Smooth muscle cell (in vitro differentiated cells): ENCODE data around the gene OR2AG2. TPM values are rescaled to one million over a fixed set of nuclear protein-coding genes. Genes with fewer than 3 reads are reported as not detected.

ENCODE experiments used
- DNase-seq: peaks from one replicate; lab custom pipeline; 2025; ENCODE audit not compliant: unreplicated experiment; lab: John Stamatoyannopoulos, UW
- H2AFZ ChIP-seq: fragments of 200-600 bp; sonication (generic); 2 replicates; pipeline ENCODE4 v1.6.0; 2016; ENCODE audit warnings: antibody characterized with exemption, low read depth, mild to moderate bottlenecking
- H3F3A ChIP-seq: fragments of 200-600 bp; sonication (generic); 2 replicates; pipeline ENCODE4 v1.6.0; 2017; ENCODE audit warnings: antibody characterized with exemption, low read depth
- H3K27ac ChIP-seq: fragments of 200-600 bp; sonication (generic); 2 replicates; pipeline ENCODE4 v1.5.1; 2016; ENCODE audit warnings: low read depth, mild to moderate bottlenecking
- H3K27me3 ChIP-seq: fragments of 200-600 bp; sonication (generic); 2 replicates; pipeline ENCODE4 v1.6.1; 2016; ENCODE audit warnings: low read depth, mild to moderate bottlenecking
- H3K36me3 ChIP-seq: fragments of 200-600 bp; sonication (generic); 2 replicates; pipeline ENCODE4 v1.5.1; 2016; ENCODE audit warnings: low read depth
- H3K4me1 ChIP-seq: fragments of 200-600 bp; sonication (generic); 2 replicates; pipeline ENCODE4 v1.5.1; 2016; ENCODE audit warnings: low read depth
- H3K4me2 ChIP-seq: fragments of 200-600 bp; sonication (generic); 2 replicates; pipeline ENCODE4 v1.6.0; 2016; ENCODE audit warnings: mild to moderate bottlenecking
- H3K4me3 ChIP-seq: fragments of 200-600 bp; sonication (generic); 2 replicates; pipeline ENCODE4 v1.5.1; 2016; ENCODE audit warnings: mild to moderate bottlenecking
- H3K79me2 ChIP-seq: fragments of 200-600 bp; sonication (generic); 2 replicates; pipeline ENCODE4 v1.6.0; 2016; ENCODE audit warnings: low read depth, mild to moderate bottlenecking
- H3K9ac ChIP-seq: fragments of 200-600 bp; sonication (generic); 2 replicates; pipeline ENCODE4 v1.6.0; 2016; ENCODE audit warnings: low read depth
- H3K9me3 ChIP-seq: fragments of 200-600 bp; sonication (generic); replicated peaks from 2 replicates; pipeline ENCODE4 v1.5.1; 2016; ENCODE audit warnings: low read depth
- H4K20me1 ChIP-seq: fragments of 200-600 bp; sonication (generic); 2 replicates; pipeline ENCODE4 v1.6.0; 2016; ENCODE audit warnings: low read depth
- WGBS: methylation state at CpG from one replicate; pipeline ENCODE4 v1.1.7; 2016; ENCODE audit warnings: low lambda C conversion rate; 5-methylcytosine and 5-hydroxymethylcytosine counted together
- polyA plus RNA-seq: library from polyadenylated mRNA; unstranded; fragments of >200 nt; fragmentation: Nextera tagmentation; extraction: Ambion mirVana; gene quantifications from 2 replicates; pipeline ENCODE4 v1.2.1, GENCODE V29; 2016
- total RNA-seq: library from RNA; depleted of rRNA; stranded (reverse); fragments of >200 nt; gene quantifications from 2 replicates; pipeline ENCODE4 v1.2.3, GENCODE V29; 2014
- TF ChIP-seq, protein P1 (sequence below): fragments of 200-600 bp; sonication (generic); IDR thresholded peaks from 2 replicates; pipeline ENCODE4 v1.5.1; 2017; ENCODE audit warnings: borderline replicate concordance, mild to moderate bottlenecking, antibody characterized with exemption; ENCODE audit not compliant: insufficient read depth, poor library complexity, severe bottlenecking

Gene OR2AG2
- total and polyA plus RNA-seq, 2 experiments from 2014 or later = 0.13 to 0.23 TPM

DNA sequence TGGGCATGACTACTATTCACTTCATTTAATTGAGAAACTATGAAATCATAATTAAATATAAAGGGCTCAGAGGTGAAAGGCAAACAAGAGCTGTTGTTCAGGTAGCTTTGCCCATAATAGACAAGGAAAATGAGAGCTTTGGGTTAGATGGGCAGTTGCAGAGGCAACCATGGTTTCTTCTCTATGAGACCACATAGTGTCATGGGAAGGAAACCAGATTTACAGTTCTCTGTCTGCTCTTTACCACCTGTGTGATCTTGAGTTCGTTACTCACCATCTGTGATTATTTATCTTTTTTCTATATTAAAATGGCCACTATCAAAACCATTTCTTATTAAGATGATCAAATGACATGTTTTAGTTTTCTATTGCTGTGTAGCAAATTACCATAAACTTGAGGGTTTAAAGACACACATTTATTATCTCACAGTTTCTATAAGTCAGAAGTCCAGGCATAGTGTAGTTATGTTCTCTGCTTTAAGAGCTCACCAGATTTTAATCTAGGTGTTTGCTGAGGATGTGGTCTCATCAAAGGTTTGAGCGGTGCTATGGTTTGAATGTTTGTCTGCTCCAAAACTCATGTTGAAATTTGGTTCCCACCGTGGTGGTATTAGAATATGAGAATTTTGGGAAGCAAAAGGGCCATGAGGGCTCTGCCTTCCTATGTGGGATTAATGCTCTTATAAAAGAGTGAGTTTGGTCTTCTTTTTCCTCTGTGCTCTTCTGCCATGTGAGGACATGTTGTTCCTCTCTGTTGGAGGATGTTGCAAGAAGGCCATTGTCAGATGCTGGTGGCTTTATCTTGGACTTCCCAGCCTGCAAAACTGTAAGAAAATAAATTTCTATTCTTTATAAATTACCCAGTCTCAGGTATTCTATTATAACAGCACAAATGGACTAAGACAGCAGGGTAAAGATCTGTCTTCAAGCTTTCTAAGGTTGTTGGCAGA lies 38.2 kb downstream of the OR2AG2 start:
- H3K27ac ChIP-seq = no peak overlapping the region
- no peaks in the 10 kb centered on the region for H3K27me3 ChIP-seq
- WGBS = 95% methylated on average over 3 of the region's 3 CpGs
- H3F3A ChIP-seq = no peaks in the 10 kb centered on the region
- H3K4me1 ChIP-seq = no peaks in the 10 kb centered on the region
- no peaks in the 10 kb centered on the region for H3K79me2 ChIP-seq
- TF ChIP-seq, protein P1, sequence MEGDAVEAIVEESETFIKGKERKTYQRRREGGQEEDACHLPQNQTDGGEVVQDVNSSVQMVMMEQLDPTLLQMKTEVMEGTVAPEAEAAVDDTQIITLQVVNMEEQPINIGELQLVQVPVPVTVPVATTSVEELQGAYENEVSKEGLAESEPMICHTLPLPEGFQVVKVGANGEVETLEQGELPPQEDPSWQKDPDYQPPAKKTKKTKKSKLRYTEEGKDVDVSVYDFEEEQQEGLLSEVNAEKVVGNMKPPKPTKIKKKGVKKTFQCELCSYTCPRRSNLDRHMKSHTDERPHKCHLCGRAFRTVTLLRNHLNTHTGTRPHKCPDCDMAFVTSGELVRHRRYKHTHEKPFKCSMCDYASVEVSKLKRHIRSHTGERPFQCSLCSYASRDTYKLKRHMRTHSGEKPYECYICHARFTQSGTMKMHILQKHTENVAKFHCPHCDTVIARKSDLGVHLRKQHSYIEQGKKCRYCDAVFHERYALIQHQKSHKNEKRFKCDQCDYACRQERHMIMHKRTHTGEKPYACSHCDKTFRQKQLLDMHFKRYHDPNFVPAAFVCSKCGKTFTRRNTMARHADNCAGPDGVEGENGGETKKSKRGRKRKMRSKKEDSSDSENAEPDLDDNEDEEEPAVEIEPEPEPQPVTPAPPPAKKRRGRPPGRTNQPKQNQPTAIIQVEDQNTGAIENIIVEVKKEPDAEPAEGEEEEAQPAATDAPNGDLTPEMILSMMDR = no peak
- no peaks in the 10 kb centered on the region for H3K36me3 ChIP-seq
- no peaks in the 10 kb centered on the region for H3K9me3 ChIP-seq
- no peak for DNase-seq
- H4K20me1 ChIP-seq = no peaks in the 10 kb centered on the region
- no peak overlapping the region for H3K4me3 ChIP-seq
- no peak overlapping the region for H3K9ac ChIP-seq
- H2AFZ ChIP-seq = no peak overlapping the region
- H3K4me2 ChIP-seq = no peak overlapping the region

DNA sequence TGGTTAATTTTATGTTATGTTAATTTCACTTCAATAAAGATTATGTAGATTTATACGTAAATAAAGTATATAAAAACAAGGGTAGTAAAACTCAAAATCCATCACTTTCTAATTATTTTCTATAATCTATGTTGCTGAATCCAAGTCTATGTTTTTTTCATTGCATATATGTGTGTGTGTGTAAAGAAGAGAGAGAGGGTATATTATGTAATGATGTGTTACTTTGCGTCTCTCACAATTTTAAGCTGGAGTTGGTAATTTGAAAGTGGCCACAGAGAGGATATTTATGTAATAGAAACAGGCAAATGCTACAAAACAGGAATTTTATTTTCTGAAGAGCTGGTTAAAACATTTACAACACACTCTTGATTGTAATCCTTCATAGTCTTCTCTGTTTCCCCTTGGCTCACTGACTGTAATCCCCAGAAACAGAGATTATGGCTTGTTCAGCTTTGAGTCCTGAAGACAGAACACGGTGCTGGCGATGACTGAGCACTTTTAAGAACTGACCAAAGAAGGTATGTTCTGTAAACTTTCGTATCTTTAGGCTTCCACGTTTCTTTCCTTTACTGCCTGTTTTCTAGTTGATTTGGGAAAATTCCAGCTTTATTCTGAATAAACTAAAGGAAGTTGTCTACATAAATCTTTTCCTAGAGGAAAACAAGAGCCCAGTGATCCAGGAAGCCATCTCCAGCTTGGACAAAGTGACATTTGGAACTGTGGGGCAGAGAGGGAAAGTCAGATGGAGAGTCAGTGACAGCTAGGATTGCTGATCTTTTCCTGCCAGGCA lies 43.6 kb downstream of the OR2AG2 start:
- Histone ChIP-seq H3K4me3 (no peak overlapping the region), H3K27me3 (no peaks in the 10 kb centered on the region), H3F3A (no peaks in the 10 kb centered on the region), H3K4me2 (peak overlapping the region; percentile 28), H3K36me3 (no peaks in the 10 kb centered on the region), H3K9ac (no peak overlapping the region), H3K4me1 (no peaks in the 10 kb centered on the region), H3K79me2 (no peaks in the 10 kb centered on the region), H4K20me1 (no peaks in the 10 kb centered on the region), H3K9me3 (no peaks in the 10 kb centered on the region), H3K27ac (peak overlapping the region; percentile 0), H2AFZ (peak overlapping the region; percentile 11)
- TF ChIP-seq, protein P1 = no peak
- DNase-seq = no peak
- 44% methylated on average over 6 of the region's 6 CpGs for WGBS

DNA sequence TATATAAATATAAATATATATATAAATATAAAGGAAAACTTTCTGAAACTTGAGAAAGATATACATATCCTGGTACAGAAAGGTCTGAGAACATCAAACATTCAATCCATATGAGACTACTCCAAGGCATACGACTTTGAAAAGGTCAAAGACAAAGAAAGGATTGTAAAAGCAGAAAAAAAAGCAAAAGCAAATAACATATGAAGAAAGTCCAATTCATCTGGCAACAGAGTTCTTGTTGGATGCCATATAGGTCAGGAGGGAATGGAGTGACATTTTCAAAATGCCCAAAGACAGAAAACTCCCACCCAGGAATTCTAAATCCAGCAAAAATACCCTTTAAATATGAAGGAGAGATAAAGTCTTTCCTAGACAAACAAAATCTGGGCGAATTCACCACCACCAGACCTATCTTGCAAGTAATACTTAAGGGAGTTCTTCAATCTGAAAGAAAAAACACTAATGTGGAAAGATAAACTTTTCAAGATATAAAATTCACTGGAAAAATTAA lies 46.3 kb downstream of the OR2AG2 start:
- H3F3A ChIP-seq = no peaks in the 10 kb centered on the region
- H3K27me3 ChIP-seq = no peaks in the 10 kb centered on the region
- H3K4me3 ChIP-seq = no peak overlapping the region

More for the DNA sequence above, 46.3 kb downstream of the OR2AG2 start:
- Histone ChIP-seq H3K9ac (no peak overlapping the region), H4K20me1 (no peaks in the 10 kb centered on the region), H3K79me2 (no peaks in the 10 kb centered on the region), H3K27ac (no peak overlapping the region), H3K36me3 (no peaks in the 10 kb centered on the region), H3K4me1 (no peaks in the 10 kb centered on the region), H2AFZ (no peak overlapping the region), H3K4me2 (no peak overlapping the region), H3K9me3 (no peaks in the 10 kb centered on the region)
- TF ChIP-seq, protein P1 = no peak
- DNase-seq = no peak
- WGBS = 84% methylated on average over 2 of the region's 2 CpGs
